Fibroblast of lung (primary cell): ENCODE data around the gene CTBP1.

Source experiments
- EZH2 ChIP-seq: IDR thresholded peaks from 2 replicates; pipeline ENCODE4 v1.5.1; 2012; ENCODE audit warnings: low read length, control low read depth, mild to moderate bottlenecking; ENCODE audit errors: missing control alignments
- TF ChIP-seq, protein P1 (sequence below), 2 donors: IDR thresholded peaks in 1 of 2; conservative IDR thresholded peaks in 1 of 2; 1 replicate in 1 of 2; 2 replicates in 1 of 2; pipeline ENCODE4 v1.5.1; 2011 to 2012; ENCODE audit warnings: low read length in 2 of 2, control low read depth in 1 of 2, inconsistent platforms in 1 of 2, low read depth in 1 of 2, mild to moderate bottlenecking in 1 of 2

GRCh38 chr4:1246901-1247863 lies 1.7 kb downstream of the CTBP1 start:
- TF ChIP-seq, protein P1, sequence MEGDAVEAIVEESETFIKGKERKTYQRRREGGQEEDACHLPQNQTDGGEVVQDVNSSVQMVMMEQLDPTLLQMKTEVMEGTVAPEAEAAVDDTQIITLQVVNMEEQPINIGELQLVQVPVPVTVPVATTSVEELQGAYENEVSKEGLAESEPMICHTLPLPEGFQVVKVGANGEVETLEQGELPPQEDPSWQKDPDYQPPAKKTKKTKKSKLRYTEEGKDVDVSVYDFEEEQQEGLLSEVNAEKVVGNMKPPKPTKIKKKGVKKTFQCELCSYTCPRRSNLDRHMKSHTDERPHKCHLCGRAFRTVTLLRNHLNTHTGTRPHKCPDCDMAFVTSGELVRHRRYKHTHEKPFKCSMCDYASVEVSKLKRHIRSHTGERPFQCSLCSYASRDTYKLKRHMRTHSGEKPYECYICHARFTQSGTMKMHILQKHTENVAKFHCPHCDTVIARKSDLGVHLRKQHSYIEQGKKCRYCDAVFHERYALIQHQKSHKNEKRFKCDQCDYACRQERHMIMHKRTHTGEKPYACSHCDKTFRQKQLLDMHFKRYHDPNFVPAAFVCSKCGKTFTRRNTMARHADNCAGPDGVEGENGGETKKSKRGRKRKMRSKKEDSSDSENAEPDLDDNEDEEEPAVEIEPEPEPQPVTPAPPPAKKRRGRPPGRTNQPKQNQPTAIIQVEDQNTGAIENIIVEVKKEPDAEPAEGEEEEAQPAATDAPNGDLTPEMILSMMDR (conservative IDR thresholded peaks at IDR 0.05 in 1 of 2, IDR thresholded peaks at IDR 0.05 in 1 of 2; ENCODE audit: low read depth in 1 of 2, low read length in 2 of 2): no peak
- no peak for TF ChIP-seq EZH2
